Testis (tissue), 3 donors: ENCODE data around the gene CACNA1S. TPM values are rescaled to one million over a fixed set of nuclear protein-coding genes. Genes with fewer than 3 reads are reported as not detected.

Experiments used
- DNase-seq: peaks from one replicate; pipeline ENCODE4 v3.0.0-alpha.2; 2019
- H3K27ac ChIP-seq, 2 donors: fragments of 200-600 bp; sonication (generic); one replicate each; pipeline ENCODE4 v1.5.1; 2019
- H3K27me3 ChIP-seq: fragments of 200-600 bp; sonication (generic); one replicate; pipeline ENCODE4 v1.5.1; 2019
- H3K36me3 ChIP-seq: fragments of 200-600 bp; sonication (generic); one replicate; pipeline ENCODE4 v1.5.1; 2017; ENCODE audit warnings: low read depth; ENCODE audit errors: missing control alignments
- H3K4me1 ChIP-seq: fragments of 200-600 bp; sonication (generic); one replicate; pipeline ENCODE4 v1.5.1; 2019
- H3K4me3 ChIP-seq, 2 donors: fragments of 200-600 bp; sonication (generic); one replicate each; pipeline ENCODE4 v1.5.1; 2017 to 2019
- H3K9me3 ChIP-seq: fragments of 200-600 bp; sonication (generic); one replicate; pipeline ENCODE4 v1.5.1; 2017
- CTCF ChIP-seq, 3 experiments: fragments of 450-650 bp in 2 of 3; fragments of 200-600 bp in 1 of 3; sonication (generic) in 1 of 3; IDR thresholded peaks; one replicate each; pipeline ENCODE4 v1.5.1; 2016 to 2019; ENCODE audit warnings: antibody characterized with exemption in 3 of 3, mild to moderate bottlenecking in 2 of 3, moderate library complexity in 1 of 3
- POLR2A ChIP-seq: fragments of 450-650 bp; IDR thresholded peaks from one replicate; pipeline ENCODE4 v1.6.1; 2017; ENCODE audit warnings: antibody characterized with exemption, mild to moderate bottlenecking, moderate library complexity
- WGBS, 2 donors: methylation state at CpG; one replicate each; pipeline ENCODE4 v1.1.5; 2018; 5-methylcytosine and 5-hydroxymethylcytosine counted together
- intact Hi-C: fragments of 100-400 bp; cut with DNase I; formaldehyde crosslinking; loops from one replicate; pipeline ENCODE4 v1.15.1; 2023; ENCODE audit warnings: low total_unique reads
- polyA plus RNA-seq: library from polyadenylated mRNA; stranded (reverse); fragments of 350-450 nt; fragmentation: Illumina TruSeq; extraction: RNeasy Lipid Tissue Mini Kit (QIAGEN cat#74804); gene quantifications from one replicate; pipeline ENCODE4 v1.2.3, GENCODE V29; 2014; ENCODE audit warnings: low read depth, low replicate concordance; ENCODE audit not compliant: insufficient read depth
- total RNA-seq, 2 donors: library from RNA; depleted of rRNA; stranded (reverse); fragments of >200 nt; gene quantifications; one replicate each; pipeline ENCODE4 v1.2.3, GENCODE V29; 2016

Gene CACNA1S
- total and polyA plus RNA-seq, 3 donors from 2014 or later: 0.08 to 0.87 (median 0.12) TPM

GRCh38 chr1:201154389-201155165 is 42.4 kb upstream of the CACNA1S start, which contains the start of gene TMEM9:
Gene TMEM9, minus strand, starts transcription at chr1:201154474. Its CDS starts 551 bp downstream, at chr1:201153923.
- peaks cover 16% of the 10 kb centered on the region for H3K4me1 ChIP-seq
- H3K27ac ChIP-seq: peak within 1 kb of the TSS; percentile 73 to 91
- TF ChIP-seq CTCF (IDR thresholded peaks at IDR 0.05): no peak
- no peak for TF ChIP-seq POLR2A
- no peaks in the 10 kb centered on the region for H3K36me3 ChIP-seq
- intact Hi-C loops: no loop called here
- no peaks in the 10 kb centered on the region for H3K9me3 ChIP-seq
- DNase-seq: peak; percentile 99
- H3K27me3 ChIP-seq: no peaks in the 10 kb centered on the region
- H3K4me3 ChIP-seq: peak within 1 kb of the TSS; percentile 91 to 97
- 5 to 7% methylated on average over 19 to 31 of the region's 31 CpGs for WGBS, 2 donors

GRCh38 chr1:201153474-201154388 is 41.5 kb upstream of the CACNA1S start:
- H3K4me1 ChIP-seq: peaks cover 16% of the 10 kb centered on the region
- no peak for TF ChIP-seq CTCF (IDR thresholded peaks at IDR 0.05)
- no peak for TF ChIP-seq POLR2A
- peak overlapping the region; percentile 73 to 91 for H3K27ac ChIP-seq
- H3K4me3 ChIP-seq: peak overlapping the region; percentile 91 to 97
- no peak for DNase-seq
- 1 to 4% methylated on average over 14 to 37 of the region's 37 CpGs for WGBS, 2 donors
- no peaks in the 10 kb centered on the region for H3K36me3 ChIP-seq
- intact Hi-C loops: no loop called here
- no peaks in the 10 kb centered on the region for H3K9me3 ChIP-seq
- H3K27me3 ChIP-seq: no peaks in the 10 kb centered on the region

- no peak overlapping the region for H3K27ac ChIP-seq
- TF ChIP-seq POLR2A: no peak
- TF ChIP-seq CTCF (IDR thresholded peaks at IDR 0.05): peak in 1 of 3 experiments; percentile 31
- H3K36me3 ChIP-seq: no peaks in the 10 kb centered on the region
- 76 to 82% methylated on average over 4 of the region's 4 CpGs for WGBS, 2 donors
- DNase-seq: no peak
- no peak overlapping the region for H3K4me3 ChIP-seq
- H3K4me1 ChIP-seq: peaks cover 11% of the 10 kb centered on the region
- intact Hi-C loops: no loop called here
- H3K9me3 ChIP-seq: no peaks in the 10 kb centered on the region
- H3K27me3 ChIP-seq: no peaks in the 10 kb centered on the region
Measured at GRCh38 chr1:201149400-201149799, 37.2 kb upstream of the CACNA1S start.

- no peaks in the 10 kb centered on the region for H3K27me3 ChIP-seq
- no peaks in the 10 kb centered on the region for H3K9me3 ChIP-seq
- no peak overlapping the region for H3K27ac ChIP-seq
- TF ChIP-seq POLR2A (no peak), CTCF (IDR thresholded peaks at IDR 0.05) (no peak)
- DNase-seq: no peak
- intact Hi-C loops: no loop called here
- H3K4me1 ChIP-seq: peaks cover 9% of the 10 kb centered on the region
- H3K4me3 ChIP-seq: no peak overlapping the region
- WGBS, 2 donors: 94% methylated on average over 11 to 12 of the region's 13 CpGs
- no peaks in the 10 kb centered on the region for H3K36me3 ChIP-seq
Measured at GRCh38 chr1:201147396-201148015, 35.3 kb upstream of the CACNA1S start.
